ENCODE measurements around the gene PCYT2.
"Not testable (repeated sequence)": the region's sequence is repeated elsewhere in the genome, so short reads cannot be mapped to it uniquely, and the experiment has no call there.

Gene PCYT2

GRCh38 chr17:81911277-81911961 is at the start of gene PCYT2:
PCYT2 (minus strand) TSS chr17:81911399; CDS start chr17:81911355, 44 bp downstream.
- peak; percentile 74 for DNase-seq

- no peak for DNase-seq
Measured at GRCh38 chr17:81960130-81960958, 49.1 kb upstream of the PCYT2 start.

DNA sequence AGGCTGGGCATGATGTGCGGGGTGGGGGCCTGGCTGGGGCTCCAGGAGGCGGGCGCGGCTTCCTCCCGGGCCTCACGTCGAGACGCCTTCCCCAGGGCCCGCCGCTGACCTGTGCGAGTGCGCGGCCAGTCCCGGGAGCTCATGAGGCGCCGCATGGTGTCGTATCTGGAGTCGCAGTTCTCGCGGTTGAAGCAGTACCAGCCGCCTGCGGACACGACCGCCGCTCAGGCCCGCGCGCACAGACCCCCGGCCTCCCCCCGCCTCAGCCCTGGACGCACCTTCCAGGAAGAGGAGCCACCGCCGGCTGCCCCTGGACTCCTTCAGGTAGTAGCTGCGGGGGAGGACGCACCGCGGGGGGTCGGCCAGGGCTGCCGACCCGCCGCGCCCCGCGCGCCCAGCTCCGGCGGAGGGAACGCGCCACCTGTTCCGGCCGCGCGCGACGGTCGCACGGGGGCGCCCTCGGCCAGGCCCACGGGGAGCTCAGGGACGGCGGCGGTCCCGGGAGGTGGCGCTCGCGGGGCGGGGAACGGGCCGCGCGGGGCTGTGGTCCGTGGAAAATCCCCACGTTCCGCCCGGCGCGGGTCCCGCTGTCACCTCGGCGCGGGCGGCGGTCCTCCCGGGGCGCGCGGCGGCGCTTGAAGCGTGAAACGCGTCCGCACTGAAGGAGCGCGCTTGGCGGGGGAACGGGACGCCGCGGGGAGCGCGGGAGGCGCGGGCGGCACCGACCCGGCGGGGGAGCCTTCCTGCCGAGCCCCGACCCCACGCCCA is 48.3 kb upstream of the PCYT2 start:
- peak; percentile 25 for DNase-seq

DNA sequence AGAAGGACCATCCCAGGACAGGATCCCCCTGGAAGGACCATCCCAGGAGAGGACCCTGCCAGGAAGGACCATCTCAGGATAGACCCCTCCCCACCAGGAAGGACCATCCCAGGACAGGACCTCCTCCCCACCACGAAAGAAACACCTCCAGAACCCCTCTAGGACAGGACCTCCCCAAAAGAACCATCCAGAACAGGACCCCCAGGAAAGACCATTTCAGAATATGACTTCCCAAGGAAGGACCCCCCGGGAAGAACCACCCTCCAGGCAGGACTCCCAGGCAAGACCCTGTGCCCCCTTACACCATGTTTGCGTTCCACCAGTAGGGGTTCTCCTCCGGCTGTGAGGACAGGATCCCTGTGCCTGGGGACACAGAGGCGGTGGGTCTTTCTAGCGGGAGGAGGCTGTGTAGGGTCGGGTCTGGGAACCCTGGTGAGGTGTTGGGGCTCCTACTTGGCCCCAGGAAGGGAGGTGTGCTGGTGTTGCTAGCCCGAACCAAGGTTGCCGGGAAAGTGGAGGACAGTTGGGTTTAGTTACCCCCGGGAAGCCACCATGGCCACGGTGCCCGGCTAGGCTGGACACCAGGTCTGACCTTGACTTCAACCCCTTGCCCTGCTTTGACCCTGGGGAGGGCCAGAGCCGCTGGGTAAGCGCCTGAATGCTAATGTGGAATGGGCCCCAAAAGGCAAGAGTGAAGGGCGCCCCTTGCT is 47.6 kb upstream of the PCYT2 start:
- no peak for DNase-seq

DNA sequence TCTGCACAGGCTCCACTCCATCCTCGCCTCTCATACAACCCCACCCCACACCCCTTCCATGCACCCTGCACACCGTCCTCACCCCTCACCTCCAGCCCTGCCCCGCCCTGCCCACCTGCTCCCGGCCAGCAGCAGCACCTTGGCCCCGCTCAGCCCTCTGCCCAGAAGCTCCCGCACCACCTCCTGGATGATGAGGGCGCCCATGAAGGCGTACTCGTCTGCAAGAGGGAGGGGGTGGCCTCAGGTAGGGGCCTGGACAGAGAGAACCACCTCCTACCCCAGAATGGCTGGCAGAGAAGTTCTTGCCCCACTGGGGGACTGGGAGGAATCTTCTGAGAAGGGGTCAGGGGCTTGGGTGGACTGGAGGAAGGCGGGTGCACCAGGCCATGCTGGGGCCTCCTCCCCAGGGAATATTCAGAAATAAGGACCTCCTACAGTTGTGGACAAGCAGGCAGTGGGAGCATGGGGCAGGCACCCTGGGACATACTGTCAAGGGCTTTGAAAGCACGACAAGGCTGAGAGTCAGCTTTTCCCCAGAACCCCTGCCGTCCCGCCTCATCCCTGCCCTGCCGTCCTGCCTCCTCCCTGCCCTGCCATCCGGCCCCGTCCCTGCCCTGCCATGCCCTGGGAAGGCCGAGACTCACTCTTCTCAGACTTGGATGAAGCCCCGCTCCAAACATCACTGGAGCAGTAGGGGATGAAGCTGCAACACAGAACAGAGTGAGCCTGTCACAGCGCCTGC is 46.7 kb upstream of the PCYT2 start:
- no peak for DNase-seq

GRCh38 chr17:81956607-81957589 is 45.7 kb upstream of the PCYT2 start:
- no peak for DNase-seq

DNA sequence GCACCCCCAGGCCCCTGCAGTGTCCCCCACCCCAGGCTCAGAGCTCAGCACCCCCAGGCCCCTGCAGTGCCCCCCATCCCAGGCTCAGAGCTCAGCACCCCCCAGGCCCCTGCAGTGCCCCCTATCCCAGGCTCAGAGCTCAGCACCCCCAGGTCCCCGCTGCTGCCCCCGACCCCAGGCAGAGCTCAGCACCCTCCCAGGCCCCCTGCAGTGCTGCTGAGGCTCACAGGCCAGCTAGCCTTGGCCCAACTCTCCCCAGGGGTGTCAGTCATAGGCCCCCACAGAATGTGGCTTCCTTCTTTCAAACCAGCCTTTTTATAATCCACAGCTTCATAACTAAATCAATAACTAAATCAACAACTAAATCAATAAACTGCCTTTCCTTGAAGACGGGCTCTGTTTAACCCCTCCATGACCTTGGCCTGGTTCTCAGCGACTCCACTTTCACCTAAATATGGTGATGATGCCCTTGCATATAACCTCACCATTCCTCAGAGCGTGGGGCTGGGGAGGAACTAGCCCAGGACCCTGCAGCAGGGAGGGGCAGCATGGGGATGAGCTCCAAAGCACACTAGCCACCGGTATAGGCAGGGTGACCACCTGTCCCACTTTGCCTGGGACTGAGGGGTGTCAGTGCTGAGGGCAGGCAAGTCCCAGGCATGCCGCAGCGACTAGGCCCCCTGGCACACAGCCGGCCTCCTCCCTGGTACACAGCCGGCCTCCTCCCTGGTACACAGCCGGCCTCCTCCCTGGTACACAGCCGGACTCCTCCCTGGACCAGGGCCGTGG is 44.8 kb upstream of the PCYT2 start:
- DNase-seq = no peak

- DNase-seq = no peak
Measured at GRCh38 chr17:81955058-81955681, 44.0 kb upstream of the PCYT2 start.

DNA sequence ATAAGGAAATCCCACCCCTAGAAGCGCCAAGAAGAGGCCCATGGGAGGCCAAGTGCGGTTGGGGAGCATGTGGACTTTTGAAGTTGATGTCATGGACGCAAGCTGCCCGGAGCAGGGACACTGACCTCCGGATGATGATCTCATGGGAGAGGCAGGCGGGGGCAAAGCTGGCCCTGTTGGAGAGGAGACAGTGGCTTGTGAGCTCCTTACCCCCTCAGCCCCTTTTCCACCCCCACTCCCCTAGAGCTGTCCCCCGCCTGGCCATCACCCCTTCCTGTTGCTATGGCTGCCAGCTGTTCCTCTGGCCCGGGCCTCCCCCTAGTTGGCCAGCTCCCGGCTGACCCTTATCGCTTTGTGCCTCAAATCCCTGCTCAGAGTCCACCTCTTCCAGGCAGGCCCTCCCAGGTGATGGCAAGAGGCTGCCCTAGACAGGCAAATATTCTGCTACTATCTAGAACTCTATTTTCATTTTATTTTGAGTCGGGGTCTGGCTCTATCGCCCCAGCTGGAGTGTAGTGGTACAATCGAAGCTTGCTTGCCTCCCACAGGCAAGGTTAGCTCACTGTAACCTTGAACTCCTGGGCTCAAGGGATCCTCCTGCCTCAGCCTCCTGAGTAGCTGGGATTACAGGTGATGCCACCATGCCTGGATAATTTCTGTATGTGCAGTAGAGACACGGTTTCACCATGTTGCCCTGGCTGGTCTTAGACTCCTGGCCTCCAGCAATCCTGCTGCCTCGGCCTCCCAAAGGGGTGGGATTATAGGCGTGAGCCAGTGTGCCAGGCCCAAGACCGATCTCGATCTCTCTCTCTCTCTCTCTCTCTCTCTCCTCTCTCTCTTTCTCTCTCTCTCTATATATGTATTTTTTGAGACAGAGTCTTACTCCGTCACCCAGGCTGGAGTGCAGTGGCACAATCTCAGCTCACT is 43.2 kb upstream of the PCYT2 start:
- DNase-seq = no peak

DNA sequence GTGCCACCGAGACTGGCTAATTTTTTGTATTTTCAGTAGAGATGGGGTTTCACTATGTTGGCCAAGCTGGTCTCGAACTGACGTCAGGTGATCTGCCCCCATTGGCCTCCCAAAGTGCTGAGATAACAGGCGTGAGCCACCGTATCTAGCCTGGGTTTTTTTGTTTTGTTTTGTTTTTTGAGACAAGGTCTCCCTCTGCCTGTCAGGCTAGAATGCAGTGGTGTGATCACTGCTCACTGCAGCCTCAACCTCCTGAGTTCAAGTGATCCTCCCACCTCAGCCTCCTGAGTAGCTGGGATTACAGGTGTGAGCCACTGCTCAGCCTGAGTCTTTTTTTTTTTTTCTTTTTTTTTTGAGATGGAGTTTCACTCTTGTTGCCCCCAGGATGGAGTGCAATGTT is 42.2 kb upstream of the PCYT2 start:
- not testable (repeated sequence) for DNase-seq

DNA sequence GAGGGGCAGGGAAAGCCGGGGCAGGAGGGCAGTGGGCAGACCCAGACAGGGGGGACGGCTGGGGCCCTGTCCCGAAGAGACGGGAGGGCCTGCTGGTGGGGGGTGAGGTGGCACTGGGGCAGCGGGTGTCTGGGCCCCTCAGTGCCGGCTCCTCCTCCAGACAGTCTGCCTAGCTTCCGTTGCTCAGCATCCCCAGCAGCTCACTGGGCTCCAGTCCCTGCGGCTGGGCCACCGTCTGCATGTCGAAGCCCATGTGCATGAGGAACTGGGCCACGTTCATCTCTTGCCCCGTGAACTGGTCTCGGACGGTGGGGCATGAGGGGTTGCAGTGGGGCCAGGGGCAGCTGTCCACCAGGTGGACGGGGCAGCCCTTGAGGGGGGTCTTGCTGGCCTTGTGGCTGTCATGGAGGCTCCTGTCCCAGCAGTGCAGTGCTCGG is 41.6 kb upstream of the PCYT2 start:
- no peak for DNase-seq

- DNase-seq = no peak
Measured at GRCh38 chr17:81951785-81952684, 40.8 kb upstream of the PCYT2 start.

DNA sequence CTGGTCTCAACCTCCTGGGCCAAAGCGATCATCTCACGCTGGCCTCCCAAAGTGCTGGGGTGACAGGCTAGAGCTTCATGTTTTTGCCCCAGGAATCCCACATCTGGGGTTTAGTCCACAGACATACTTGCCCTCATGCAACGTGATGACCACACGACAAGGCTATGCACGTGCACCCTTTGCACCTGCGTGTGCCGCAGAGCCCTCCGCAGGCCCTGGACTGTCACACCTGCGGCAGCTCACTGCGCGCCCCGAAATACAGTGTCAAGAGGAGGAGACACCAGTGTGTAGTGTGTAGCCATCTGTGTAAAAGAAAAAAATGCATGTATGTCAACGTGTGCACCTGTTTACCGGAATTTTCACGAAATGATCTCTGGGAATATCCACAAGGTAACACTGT is 39.3 kb upstream of the PCYT2 start:
- DNase-seq = no peak

DNA sequence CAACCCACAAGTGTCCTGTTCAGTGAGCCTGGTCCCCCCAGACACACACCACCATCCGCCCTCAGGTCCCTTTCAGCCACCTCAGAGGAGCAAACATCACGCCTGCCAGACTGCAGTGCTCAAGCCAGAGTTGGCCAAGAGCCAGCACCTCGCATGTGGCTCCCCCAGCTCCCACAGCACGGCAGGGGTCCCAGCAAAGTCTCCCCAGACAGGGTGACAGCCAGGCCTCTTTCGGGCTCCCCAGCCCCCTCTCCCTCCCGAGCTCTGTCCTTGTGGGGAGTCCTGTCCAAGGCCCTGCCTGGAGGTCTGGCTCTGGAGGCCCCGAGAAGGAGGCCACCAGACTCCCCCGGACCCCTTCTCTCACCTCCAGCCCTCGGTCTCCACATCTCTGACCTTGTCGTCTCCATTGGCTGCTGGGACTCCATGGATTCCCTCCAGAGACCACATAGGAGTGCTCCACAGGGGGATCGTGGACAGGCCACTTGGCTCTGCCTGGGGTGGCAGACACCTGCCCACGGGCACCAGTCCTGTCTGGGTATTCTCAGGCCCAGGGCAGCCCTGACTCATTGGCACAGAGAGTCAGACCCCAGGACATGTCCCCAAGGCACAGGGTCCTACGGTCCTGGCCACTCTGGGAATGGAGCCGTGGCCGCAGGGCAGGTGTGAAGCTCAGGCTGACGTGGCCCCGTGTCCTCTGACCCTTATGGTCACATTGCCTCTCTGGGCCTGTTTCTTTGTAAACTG is 37.6 kb upstream of the PCYT2 start:
- DNase-seq = no peak

DNA sequence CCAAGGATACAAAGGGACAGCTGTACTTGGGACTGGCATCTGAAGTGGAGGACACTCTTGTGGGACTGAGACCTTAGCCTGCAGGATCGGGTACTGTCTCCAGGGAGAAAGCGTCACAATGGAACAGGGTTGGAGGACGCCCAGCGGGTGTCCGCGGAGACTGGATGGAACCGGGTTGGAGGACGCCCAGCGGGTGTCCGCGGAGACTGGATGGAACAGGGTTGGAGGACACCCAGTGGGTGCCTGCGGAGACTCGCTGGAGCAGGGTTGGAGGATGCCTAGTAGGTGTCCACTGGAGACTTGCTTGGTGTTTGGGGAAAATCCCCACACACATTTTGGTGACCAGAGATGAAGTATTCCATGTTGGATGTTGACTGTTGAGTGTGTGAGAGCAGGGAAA is 36.0 kb upstream of the PCYT2 start, which contains the start of gene MYADML2:
Gene MYADML2, minus strand, starts transcription at position 45 of the 400 bp plus-strand sequence. CDS start 5,492 bp downstream, outside the sequence.
- DNase-seq = no peak

DNA sequence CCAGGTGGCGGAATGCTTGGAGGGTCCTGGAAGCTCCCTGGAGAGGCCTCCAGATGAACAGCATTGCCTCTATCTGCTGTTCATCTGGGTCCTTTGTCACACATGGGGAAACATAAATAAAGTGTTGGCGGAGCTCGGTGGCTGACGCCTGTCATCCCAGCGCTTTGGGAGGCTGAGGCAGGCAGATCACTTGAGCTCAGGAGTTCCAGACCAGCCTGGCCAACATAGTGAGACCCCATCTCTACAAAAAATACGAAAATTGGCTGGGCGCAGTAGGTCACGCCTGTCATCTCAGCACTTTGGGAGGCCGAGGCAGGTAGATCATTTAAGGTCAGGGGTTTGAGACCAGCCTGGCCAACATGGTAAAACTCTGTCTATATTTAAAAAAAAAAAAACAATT is 33.7 kb upstream of the PCYT2 start:
- no peak for DNase-seq
